GM20431 (cell line): Measurements from ENCODE around the gene PRKCE.

Experiments
- in situ Hi-C: fragments of 300-500 bp; cut with MseI, MboI; formaldehyde crosslinking; loops from one replicate; pipeline ENCODE4 v1.15.0; 2020; ENCODE audit warnings: low sequenced_read_pairs; ENCODE audit not compliant: unreplicated experiment

The PRKCE gene

DNA sequence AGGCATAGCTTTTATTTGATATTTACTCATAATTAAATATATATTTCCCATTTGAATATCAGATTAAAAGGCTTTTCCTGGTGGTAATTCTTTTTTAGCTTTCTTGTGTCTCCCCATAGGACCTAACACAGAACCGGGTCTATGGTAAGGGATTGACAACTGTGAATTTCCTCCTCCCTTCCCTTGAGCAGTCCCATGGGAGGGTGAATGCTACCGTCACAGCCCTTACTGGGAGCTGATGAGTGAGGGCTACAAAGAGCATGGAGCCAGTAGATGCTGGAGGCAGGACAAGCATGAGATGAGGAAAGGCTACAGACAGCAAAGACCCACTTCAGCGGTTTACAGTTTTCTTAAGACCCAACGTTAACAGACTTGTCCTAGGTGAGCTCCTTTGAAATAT, 475.1 kb downstream of the PRKCE start:
- in situ Hi-C loops = no loop called here

DNA sequence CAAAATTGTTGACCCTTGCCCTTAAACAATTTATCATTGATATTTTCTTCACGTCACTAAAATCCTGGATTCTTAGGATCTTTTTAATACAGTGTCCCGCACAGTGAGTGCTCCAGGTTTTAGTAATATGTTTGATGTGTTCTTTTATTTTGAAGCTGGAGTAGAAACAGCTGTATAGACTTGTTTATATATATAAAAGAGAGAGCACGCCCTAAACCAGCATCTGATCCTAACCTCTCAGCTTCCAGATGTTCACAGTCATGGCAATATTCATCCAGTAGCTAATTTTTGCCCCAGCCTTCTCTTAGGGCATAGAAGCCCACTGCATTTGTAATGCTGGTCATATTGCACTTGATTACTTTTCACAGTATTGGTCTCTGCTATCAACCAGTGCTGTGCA, 475.7 kb downstream of the PRKCE start:
- in situ Hi-C loops = no loop called here

DNA sequence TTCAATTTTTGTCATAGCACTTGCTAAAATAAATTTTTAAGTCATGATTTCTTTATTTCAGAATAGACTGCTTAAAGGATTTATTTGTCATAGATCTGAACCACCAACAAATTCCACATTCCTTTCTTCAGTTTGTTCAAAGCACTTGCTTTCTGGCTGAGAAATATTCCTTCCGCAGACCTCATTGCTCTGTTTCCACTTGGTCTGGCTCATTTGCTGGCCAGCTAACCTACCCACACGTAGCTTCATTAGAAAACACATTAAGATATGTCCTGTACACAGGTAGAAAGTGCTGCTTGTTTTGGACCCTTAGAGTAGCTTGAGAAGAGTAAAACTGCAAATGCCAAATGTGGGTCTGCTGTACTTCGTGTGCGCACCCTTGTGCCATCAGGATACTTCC, 479.0 kb downstream of the PRKCE start:
- in situ Hi-C loops = no loop called here

DNA sequence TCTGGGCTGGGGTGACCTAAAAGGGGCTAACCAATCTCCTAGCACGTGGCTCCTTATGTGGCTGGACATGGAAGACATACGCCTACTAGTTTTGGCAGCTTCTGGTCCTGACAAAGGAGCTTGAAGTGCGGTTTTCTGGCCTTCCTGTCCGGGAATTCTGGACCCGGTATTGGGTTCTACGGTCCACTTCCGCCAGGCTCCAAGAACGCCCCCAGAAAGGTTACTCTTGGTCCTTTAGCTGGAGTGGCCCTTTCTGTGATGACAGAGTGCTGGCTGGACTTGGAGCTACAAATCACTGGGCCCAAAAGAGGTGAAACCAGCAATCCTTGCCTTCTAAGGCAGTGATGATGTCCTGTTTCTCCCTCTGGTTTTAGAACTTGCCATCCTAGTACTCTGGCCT, 481.5 kb downstream of the PRKCE start:
- in situ Hi-C loops = no loop called here

DNA sequence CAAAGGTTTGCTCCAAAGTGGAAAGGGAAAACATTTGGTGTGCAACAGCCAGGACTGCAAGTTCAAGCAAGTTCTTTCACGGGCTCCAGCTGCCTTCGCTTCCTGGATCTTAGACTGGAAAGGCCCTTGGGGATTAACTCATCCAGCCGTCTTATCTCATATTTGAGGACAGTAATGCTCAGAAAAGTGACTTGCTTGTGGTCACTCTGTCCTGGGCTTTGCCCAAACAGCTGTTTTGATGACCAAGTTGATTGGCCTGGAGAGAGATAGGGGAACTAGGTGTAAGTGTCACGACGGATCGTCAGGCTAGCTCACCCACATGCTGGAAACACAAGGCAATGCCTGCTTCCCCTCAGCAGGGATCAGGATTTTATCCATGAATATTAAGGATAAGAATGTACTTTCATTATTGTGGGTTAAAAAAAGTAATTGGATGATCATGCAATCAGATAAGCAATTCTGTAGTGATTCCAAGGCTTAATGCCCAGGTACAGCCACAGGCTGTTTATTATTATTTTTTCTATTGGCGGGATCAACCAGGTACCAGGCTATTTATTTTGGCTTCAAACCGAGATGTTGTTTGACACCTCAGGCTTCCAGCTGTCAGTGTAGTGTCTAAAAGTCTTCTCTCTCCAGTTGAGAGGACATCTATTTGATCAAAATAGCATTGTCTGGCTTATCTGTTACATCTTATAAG, 483.2 kb downstream of the PRKCE start:
- in situ Hi-C loops = no loop called here

DNA sequence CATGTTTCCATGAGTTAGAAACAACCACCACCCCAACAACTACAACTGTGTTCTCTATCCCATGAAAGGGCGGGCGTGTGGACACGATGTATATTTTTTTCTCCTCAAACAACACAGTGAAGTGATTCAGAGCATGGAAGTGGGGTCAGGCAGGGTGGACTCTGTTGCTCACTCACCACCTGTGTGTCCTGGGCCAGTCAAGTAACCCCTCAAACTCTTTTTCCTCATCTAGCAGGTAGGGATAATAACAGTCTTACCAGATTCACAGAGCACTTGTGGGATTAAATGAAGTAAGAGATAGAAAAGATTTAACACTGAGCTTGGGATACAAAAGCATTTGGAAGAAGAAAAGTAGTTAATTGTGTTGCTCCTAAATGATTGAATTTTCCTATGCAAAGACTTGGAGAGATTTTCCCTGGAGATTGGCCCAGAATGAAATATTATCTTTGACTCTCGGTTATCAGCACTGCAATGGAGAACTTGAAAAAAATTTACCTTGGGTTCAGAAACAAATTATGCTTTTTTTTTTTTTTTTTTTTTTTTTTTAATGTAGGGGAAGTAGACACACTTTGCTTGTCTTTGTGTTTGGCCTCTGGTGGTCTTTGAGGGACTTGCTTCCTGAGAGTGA, 483.9 kb downstream of the PRKCE start:
- in situ Hi-C loops = no loop called here

DNA sequence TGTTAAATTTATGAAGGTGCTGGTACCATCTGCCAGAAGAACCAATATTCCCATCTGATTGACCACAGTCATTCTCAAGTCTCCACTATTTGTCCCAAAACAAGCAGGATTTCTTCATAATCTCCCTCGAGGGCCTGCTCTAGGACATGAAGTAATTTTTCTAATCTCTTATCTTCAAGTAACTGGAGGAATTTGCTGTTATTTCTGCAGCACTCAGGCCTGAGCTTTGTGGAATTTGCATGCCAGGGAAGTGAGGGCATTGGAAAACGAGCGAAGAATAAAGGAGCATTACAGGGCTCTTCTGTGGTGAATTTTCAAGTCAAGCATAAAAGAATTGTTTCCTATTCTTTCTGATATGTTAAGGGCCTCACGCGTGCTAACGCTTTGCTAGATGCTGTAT, 484.5 kb downstream of the PRKCE start:
- in situ Hi-C loops = no loop called here

DNA sequence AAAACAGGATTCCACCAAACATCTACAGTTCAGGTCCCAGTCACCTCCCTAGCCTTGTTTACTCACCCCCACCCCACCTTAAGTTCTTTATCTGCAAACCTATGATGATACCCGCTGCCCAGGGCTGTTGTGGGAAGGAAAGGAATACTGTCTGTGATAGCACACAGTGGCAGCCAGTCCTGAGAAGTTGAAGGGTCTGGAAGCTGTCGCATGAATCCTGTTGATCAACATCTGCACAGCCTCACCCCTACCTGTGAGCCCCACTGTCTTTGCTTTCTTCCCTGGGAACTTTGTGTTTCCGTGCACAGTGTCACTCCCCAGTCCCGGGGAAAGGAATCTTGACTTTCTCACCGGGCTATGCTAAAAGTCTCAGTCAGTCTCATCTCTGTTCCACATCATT, 485.0 kb downstream of the PRKCE start:
- in situ Hi-C loops = no loop called here

DNA sequence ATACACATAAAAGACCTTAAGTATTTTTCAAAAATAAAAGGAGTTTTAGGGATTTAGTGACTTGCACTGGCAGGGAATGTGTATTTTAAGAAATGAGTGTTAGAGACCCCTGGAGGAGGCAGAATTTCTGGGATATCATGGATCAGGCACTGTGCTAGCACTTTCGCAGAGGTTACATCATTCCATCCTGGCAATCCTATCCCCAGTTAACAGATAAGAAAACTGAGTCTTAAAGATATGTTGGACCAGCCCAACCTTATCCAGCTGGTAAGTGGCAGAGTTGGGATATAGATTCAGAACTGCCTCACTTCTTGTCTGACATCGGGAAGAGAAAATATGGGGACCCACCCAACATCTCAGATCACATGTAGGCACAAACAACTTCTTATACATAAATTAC, 485.5 kb downstream of the PRKCE start:
- in situ Hi-C loops = no loop called here

DNA sequence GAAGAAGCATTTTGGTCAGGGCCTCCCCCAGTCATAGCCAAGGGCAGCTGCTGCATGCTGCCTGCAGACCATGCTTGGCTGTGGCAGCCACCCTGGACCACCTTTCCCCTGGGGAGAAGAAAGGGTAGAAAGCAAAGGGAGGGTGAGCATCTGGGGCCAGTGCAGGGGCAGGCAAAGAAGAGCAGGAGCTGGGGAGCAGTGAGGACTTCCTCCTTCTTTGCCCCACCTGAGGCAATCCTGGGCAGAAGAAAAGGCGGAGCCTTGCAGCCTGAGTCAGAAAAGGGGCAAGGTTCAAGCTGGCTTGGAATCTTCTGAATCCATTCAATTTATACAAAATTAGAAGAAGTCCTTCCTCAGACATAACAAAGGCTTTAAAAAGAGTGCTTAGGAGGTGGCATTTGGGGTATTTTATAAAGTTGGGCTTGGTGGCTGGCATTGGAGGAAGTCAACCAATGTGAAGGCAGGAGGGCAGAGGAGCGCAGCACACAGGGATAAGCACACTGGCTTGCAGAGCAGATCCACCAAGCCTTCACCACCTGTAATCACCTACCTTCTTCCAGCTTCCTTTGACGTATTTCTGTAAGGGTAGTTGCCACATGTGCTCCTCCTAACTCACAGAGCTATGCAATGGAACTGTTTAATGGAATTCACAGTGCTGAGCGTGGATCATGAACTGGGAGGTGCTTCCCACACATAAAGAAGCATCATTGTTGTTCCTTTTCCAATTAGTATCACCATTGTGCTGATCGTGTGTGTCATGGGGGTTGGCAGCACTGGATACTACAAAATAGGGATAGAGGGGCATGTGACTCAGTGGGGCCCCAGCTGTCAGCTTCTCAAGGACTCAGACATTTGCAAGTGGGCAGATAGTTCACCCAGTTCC, 491.3 kb downstream of the PRKCE start:
- in situ Hi-C loops = no loop called here

DNA sequence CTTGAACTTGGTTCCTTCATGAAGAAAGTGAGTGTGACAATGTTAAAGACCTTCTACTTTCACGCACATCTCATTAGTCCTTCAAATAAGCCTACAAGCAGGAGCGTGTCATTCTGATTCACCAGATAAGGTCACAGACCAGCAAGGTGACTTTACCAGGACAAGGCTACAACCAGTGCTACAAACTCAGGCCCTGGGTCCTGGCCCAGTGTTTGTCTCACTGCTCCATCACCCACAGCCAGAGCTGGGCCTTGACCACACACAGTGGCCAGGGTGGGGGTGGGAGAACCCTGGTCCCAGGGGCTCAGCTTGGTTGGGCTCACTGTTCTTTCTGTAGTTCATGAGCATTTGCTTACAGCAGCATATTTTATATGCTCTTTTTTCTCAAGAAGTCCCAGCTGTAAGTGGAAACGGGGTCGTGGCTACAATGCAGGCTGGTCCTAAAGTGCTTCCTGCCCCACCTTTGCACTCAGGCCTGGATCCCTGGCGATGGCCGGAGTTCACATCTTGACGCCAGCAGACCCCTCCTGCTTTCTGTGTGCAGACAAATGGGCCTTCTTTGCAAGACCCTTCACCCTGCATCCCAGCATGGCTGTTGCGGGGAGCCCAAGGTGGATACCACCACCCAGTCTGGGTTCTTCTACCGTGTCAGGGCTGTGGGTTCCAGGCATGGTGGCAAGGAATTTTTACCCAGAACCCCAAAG, 492.1 kb downstream of the PRKCE start:
- in situ Hi-C loops = no loop called here

DNA sequence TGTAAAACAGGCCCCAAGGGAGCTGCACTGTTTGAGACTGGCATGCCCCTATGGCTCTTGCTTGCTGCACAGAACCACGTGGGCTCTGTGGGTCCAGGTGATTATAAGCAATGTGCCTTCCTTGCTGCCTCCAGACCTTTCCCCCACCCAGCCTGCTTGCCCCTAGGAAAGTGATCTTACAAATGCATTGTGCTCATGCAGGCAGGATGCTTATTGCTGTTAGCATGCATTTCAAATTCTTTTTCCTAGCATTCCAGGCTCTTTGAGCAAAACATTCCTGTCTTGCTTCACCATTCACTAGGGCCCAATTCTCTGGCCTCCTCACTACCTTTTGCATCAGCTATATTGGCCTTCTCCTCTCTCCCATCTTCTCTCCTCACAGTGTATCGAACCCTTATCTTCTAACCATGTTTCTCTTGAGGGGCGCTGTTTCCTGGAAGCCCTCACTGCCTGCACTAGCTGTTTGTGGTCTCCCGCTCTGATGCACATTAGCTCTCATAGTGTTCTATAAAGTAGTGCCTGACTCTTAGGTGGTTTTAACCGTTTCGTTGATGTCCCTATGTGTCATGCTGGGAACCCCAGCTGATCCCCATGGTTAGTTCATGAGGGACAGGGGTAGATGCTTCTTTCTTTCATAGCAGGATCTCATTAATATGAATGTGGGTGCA, 492.8 kb downstream of the PRKCE start:
- in situ Hi-C loops = no loop called here

DNA sequence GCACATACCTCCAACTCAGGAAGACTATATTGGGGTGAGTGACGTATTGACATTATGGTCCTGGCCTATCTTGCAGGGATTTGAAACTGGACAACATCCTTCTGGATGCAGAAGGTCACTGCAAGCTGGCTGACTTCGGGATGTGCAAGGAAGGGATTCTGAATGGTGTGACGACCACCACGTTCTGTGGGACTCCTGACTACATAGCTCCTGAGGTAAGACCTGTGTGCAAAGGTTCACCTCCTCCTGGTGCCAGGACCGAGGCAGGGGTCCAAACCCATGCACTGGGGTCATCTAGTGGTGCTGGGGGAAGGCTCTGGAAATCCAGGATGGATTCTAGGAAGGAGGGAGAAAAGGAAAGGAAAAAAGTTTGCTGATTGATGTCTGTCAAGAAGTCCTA, 493.5 kb downstream of the PRKCE start:
- in situ Hi-C loops = no loop called here

DNA sequence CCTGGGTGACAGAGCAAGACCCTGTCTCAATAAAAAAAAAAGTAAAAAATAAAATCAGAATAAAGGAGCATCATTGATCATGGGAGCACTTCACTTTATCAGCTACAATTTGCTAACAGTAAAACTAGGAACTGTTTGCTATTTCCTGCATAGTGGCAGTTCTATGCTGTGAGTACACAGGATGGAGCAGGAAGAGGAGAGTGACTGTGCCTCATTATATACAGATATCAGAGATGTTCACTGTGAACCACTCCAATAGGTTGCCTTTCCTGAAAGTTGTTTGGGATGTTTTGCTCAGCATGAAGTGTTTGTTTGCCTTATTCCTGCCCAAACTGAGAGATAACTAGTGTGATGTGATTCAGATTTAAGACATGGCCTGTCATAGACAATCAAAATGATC, 494.4 kb downstream of the PRKCE start:
- in situ Hi-C loops = no loop called here

DNA sequence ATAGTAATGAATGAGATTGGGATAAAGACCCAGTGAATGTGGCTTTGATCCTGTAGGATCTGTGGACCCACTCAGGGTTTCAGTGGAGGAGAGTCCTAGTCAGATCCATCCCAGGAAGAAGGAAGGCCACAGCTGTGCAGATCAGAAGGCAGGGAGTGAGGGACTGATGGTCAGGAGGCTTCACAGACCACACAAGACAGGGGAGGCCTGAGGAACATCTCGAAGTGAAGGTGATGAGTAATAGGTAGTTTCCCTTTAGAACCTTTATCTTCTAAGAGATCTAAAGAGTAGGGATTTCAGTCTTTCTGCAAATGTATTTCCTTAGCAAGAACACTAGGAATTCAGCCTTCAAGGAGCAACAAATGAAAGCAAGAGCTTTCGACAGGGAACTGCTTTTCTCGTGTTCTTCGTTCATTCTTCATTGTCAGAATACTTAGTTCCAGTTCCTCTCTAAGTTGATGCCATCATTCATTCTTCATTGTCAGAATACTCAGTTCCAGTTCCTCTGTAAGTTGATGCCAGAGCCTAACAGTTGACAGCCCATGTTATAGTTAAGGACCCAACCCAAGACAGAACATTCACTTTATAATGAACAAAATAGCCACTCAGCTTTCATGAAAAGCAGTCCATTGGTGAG, 495.5 kb downstream of the PRKCE start:
- in situ Hi-C loops = no loop called here

DNA sequence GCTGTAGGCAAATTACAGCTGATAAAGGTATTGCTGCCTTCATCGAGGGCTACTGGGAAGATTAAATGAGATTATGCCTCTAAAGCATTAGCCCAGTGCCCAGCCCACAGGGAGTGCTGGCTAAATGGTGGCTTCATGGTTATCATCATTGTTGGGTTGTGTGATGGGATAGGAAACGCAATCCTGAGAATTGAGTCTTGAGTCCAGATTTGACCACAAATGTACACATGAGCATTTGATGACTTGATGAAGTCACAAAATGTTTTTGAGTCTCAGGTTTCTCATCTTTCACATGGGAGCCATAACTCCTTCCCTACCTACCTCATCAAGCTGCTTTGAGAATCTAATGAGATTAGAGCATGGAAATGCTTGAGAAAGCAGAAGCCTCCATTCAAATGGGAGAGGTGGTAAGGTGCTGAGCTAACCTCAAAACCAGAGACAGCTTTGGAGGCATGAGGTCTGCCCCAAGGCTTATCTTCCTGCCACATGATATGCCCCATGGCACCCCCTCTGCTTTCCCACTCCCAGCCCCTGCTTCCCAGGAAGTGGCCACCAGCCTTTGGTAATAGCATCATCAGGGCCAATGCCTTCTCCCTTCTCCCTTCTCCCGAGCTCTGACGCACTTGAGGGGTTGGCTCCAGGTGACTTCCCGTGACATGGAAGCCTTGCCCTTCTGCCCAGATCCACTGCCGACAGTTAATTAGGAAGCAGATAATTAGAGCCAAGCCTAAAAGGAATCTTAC, 496.3 kb downstream of the PRKCE start:
- in situ Hi-C loops = no loop called here

DNA sequence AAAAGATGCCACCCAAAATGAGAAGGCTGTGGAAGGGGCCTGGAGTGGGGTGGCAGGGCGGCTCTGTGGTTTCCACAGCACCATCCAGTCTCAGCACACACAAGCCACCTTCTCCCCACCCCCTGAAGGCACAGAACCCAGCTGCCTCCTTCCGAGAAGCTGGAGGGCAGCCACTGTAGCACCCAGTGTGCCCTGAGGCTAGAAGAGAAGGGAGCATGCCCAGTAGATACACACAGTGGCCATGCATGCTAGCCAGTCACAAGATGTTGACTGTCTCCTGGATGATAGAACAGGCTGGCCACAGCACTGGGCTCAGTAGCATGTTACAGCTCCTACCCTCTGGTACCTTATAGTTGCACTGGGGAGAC, 496.9 kb downstream of the PRKCE start:
- in situ Hi-C loops = no loop called here

DNA sequence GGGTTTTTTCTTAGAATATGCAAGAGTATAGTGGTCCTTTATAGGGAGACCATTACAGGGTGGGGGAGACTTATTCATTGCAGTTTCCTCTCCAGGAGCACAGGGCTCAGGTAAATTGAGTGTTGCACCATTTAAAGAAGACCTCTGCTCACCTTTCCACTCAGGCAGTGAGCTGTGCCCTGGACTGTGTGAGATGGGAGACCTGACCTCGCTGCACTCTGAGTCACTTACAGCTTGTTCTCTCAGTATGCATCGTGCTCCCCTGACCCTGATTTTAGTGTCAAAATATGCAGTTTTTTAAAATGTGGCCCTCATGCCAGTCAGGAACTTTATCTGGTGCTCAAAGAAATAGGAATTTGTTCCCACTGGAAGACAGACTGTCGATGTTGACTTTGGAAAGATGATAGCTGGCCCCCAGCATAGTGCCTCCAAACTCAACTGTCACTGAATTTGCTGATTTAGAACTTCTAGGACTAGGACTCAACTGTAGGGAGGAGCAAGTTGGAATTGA, 499.0 kb downstream of the PRKCE start:
- in situ Hi-C loops = no loop called here

DNA sequence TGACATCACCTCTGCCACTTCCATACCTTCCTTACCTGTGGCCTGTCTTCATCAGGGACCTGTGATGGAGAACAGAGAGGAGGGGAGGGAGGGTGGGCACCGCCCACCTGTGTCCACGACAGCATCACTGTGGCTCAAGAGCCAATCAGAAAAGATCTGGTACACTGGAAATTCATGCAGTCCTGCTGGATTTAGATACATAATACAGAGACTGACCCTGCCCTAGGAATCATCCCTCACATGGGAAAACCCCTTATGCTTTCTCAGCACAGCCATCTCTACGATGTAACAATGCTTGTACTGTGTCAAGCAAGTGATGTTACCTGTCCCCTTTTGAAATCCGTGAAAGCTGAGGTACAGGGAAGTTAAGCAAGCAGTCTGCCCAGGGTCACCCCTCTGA, 500.1 kb downstream of the PRKCE start:
- in situ Hi-C loops = no loop called here
